Liver (tissue), 9 donors: ENCODE measurements around the gene CDH9. TPM values are rescaled to one million over a fixed set of nuclear protein-coding genes. Genes with fewer than 3 reads are reported as not detected.

Experiments used
- DNase-seq: peaks from one replicate; pipeline ENCODE4 v3.0.0-alpha.2; 2017; ENCODE audit warnings: low spot score
- H3K27ac ChIP-seq, 2 donors: one replicate each; pipeline ENCODE4 v1.7.0; 2013; ENCODE audit warnings: inconsistent platforms in 2 of 2, low read length in 2 of 2, control low read depth in 1 of 2, low read depth in 1 of 2, mild to moderate bottlenecking in 1 of 2
- H3K27me3 ChIP-seq, 4 donors: one replicate each; pipeline versions ENCODE4 v1.6.1 to v1.7.0; 2013; ENCODE audit warnings: low read length in 3 of 4, inconsistent platforms in 1 of 4, mild to moderate bottlenecking in 1 of 4, moderate library complexity in 1 of 4; ENCODE audit not compliant: control insufficient read depth in 4 of 4, insufficient read depth in 4 of 4
- H3K36me3 ChIP-seq, 4 donors: one replicate each; pipeline versions ENCODE4 v1.6.1 to v1.7.0; 2013; ENCODE audit warnings: low read length in 3 of 4, mild to moderate bottlenecking in 3 of 4, low read depth in 1 of 4, moderate library complexity in 1 of 4; ENCODE audit not compliant: control insufficient read depth in 4 of 4, insufficient read depth in 3 of 4
- H3K4me1 ChIP-seq, 4 donors: one replicate each; pipeline versions ENCODE4 v1.6.1 to v1.7.0; 2013; ENCODE audit warnings: low read length in 3 of 4, mild to moderate bottlenecking in 3 of 4, moderate library complexity in 1 of 4; ENCODE audit not compliant: control insufficient read depth in 4 of 4, insufficient read depth in 4 of 4
- H3K4me3 ChIP-seq, 3 donors: one replicate each; pipeline versions ENCODE4 v1.6.1 to v1.7.0; 2013; ENCODE audit warnings: low read length in 3 of 3, control low read depth in 1 of 3, low read depth in 1 of 3, mild to moderate bottlenecking in 1 of 3
- H3K9ac ChIP-seq, 2 donors: one replicate each; pipeline ENCODE4 v1.7.0; 2013; ENCODE audit warnings: low read length in 2 of 2, mild to moderate bottlenecking in 2 of 2, moderate library complexity in 2 of 2, control low read depth in 1 of 2, low read depth in 1 of 2
- H3K9me3 ChIP-seq, 4 donors: one replicate each; pipeline versions ENCODE4 v1.6.1 to v1.7.0; 2013; ENCODE audit warnings: low read length in 3 of 4; ENCODE audit not compliant: control insufficient read depth in 4 of 4
- EGR1 ChIP-seq, 2 donors: IDR thresholded peaks; 2 replicates each; pipeline ENCODE4 v1.6.1; 2016 to 2018; ENCODE audit warnings: antibody characterized with exemption in 2 of 2, low read depth in 2 of 2
- FOXA1 ChIP-seq: IDR thresholded peaks from 2 replicates; pipeline ENCODE4 v1.6.1; 2016; ENCODE audit warnings: antibody characterized with exemption
- FOXA2 ChIP-seq: IDR thresholded peaks from 2 replicates; pipeline ENCODE4 v1.6.1; 2016; ENCODE audit warnings: antibody characterized with exemption
- GABPA ChIP-seq, 2 donors: IDR thresholded peaks in 1 of 2; conservative IDR thresholded peaks in 1 of 2; 2 replicates each; pipeline ENCODE4 v1.6.1; 2016; ENCODE audit warnings: antibody characterized with exemption in 2 of 2, mild to moderate bottlenecking in 1 of 2, moderate library complexity in 1 of 2
- HNF4A ChIP-seq, 2 donors: conservative IDR thresholded peaks; 2 replicates each; pipeline ENCODE4 v1.6.1; 2016; ENCODE audit warnings: antibody characterized with exemption in 2 of 2, mild to moderate bottlenecking in 2 of 2
- HNF4G ChIP-seq: IDR thresholded peaks from 2 replicates; pipeline ENCODE4 v1.6.1; 2016; ENCODE audit warnings: antibody characterized with exemption
- JUND ChIP-seq, 2 donors: IDR thresholded peaks; 2 replicates each; pipeline ENCODE4 v1.6.1; 2016; ENCODE audit warnings: antibody characterized with exemption in 2 of 2
- NR2F2 ChIP-seq: IDR thresholded peaks from 2 replicates; pipeline ENCODE4 v1.6.1; 2016; ENCODE audit warnings: antibody characterized with exemption
- RAD21 ChIP-seq, 2 donors: IDR thresholded peaks; 2 replicates each; pipeline ENCODE4 v1.6.1; 2016; ENCODE audit warnings: antibody characterized with exemption in 2 of 2, mild to moderate bottlenecking in 2 of 2
- RXRA ChIP-seq, 2 donors: IDR thresholded peaks; 2 replicates each; pipeline ENCODE4 v1.6.1; 2017 to 2018; ENCODE audit warnings: antibody characterized with exemption in 2 of 2, mild to moderate bottlenecking in 1 of 2
- SP1 ChIP-seq: IDR thresholded peaks from 2 replicates; pipeline ENCODE4 v1.6.1; 2018; ENCODE audit warnings: antibody characterized with exemption, mild to moderate bottlenecking
- TAF1 ChIP-seq: conservative IDR thresholded peaks from 2 replicates; pipeline ENCODE4 v1.6.1; 2016; ENCODE audit warnings: antibody characterized with exemption, mild to moderate bottlenecking
- YY1 ChIP-seq: IDR thresholded peaks from 2 replicates; pipeline ENCODE4 v1.6.1; 2016; ENCODE audit warnings: antibody characterized with exemption, mild to moderate bottlenecking
- WGBS: extraction: QIAGEN DNeasy Blood & Tissue Kit; methylation state at CpG from one replicate; pipeline ENCODE4 v1.1.7; 2013; 5-methylcytosine and 5-hydroxymethylcytosine counted together
- polyA plus RNA-seq, 2 donors: library from polyadenylated mRNA; stranded (reverse) in 1 of 2; unstranded in 1 of 2; fragments of 200-250 nt in 1 of 2; fragments of >200 nt in 1 of 2; fragmentation: Nextera tagmentation in 1 of 2; extraction: Ambion mirVana in 1 of 2; gene quantifications; one replicate each; pipeline versions ENCODE4 v1.2.1 to v1.2.3, GENCODE V29; 2013 to 2015
- total RNA-seq, 2 donors: library from RNA; depleted of rRNA; stranded (reverse); fragments of >200 nt; gene quantifications; one replicate each; pipeline ENCODE4 v1.2.3, GENCODE V29; 2014
- TF ChIP-seq, protein P1 (sequence below): IDR thresholded peaks from 2 replicates; pipeline ENCODE4 v1.6.1; 2016; ENCODE audit warnings: antibody characterized with exemption
- TF ChIP-seq, protein P2 (sequence below): IDR thresholded peaks from 2 replicates; pipeline ENCODE4 v1.6.1; 2016; ENCODE audit warnings: antibody characterized with exemption
- TF ChIP-seq, protein P3 (sequence below): IDR thresholded peaks from 2 replicates; pipeline ENCODE4 v1.6.1; 2016; ENCODE audit warnings: antibody characterized with exemption, mild to moderate bottlenecking
- TF ChIP-seq, protein P4 (sequence below): fragments of 150-350 bp; IDR thresholded peaks from 2 replicates; pipeline ENCODE4 v1.5.1; 2017; ENCODE audit warnings: improper control_type of control experiment, low read depth, low read length; ENCODE audit not compliant: missing input control
- TF ChIP-seq, protein P5 (sequence below): IDR thresholded peaks from 2 replicates; pipeline ENCODE4 v1.6.1; 2016; ENCODE audit warnings: antibody characterized with exemption
- donor health status: healthy.
- donor health status: healthy.
- donor health status: healthy.
- donor health status: healthy.
- donor health status: healthy.

Gene CDH9
- total and polyA plus RNA-seq, 4 donors: not detected

DNA sequence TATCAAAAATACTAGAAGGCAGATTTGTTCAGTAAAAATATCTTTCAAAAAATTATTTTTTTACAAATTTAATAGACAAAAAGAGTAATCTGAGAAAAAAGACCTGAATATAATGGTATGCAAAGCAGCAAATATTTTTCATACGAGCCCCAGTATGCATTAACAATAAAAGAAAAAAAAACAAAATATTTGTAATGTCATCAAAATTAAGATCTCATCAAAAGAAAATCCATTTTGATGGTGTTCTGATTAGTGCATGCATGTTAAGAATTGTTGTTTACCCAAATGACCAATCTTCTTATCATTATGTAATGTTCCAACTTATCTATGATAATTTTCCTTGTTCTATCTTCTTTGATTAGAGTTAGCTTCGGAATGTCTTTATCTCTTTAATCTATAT is 106.1 kb downstream of the CDH9 start:
- Histone ChIP-seq H3K36me3 (no peaks in the 10 kb centered on the region), H3K27me3 (no peaks in the 10 kb centered on the region), H3K4me3 (no peak overlapping the region), H3K4me1 (no peaks in the 10 kb centered on the region), H3K27ac (no peak overlapping the region), H3K9me3 (peaks cover 0 to 2% (median 0%) of the 10 kb centered on the region in 4 donors), H3K9ac (no peak overlapping the region)
- 70% methylated on average over 2 of the region's 2 CpGs for WGBS
- no peak for DNase-seq
- TF ChIP-seq, protein P1, sequence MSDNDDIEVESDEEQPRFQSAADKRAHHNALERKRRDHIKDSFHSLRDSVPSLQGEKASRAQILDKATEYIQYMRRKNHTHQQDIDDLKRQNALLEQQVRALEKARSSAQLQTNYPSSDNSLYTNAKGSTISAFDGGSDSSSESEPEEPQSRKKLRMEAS: no peak
- TF ChIP-seq HNF4G (no peak), RAD21 (IDR thresholded peaks at IDR 0.05) (no peak), JUND (IDR thresholded peaks at IDR 0.05) (no peak), NR2F2 (no peak), FOXA1 (no peak), HNF4A (conservative IDR thresholded peaks at IDR 0.05) (no peak), SP1 (no peak), RXRA (IDR thresholded peaks at IDR 0.05) (no peak), EGR1 (IDR thresholded peaks at IDR 0.05; ENCODE audit: low read depth in 2 of 2) (no peak), YY1 (no peak), FOXA2 (no peak), TAF1 (no peak), GABPA (IDR thresholded peaks at IDR 0.05 in 1 of 2, conservative IDR thresholded peaks at IDR 0.05 in 1 of 2) (no peak)
- TF ChIP-seq, protein P2, sequence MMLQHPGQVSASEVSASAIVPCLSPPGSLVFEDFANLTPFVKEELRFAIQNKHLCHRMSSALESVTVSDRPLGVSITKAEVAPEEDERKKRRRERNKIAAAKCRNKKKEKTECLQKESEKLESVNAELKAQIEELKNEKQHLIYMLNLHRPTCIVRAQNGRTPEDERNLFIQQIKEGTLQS: no peak
- TF ChIP-seq, protein P3, sequence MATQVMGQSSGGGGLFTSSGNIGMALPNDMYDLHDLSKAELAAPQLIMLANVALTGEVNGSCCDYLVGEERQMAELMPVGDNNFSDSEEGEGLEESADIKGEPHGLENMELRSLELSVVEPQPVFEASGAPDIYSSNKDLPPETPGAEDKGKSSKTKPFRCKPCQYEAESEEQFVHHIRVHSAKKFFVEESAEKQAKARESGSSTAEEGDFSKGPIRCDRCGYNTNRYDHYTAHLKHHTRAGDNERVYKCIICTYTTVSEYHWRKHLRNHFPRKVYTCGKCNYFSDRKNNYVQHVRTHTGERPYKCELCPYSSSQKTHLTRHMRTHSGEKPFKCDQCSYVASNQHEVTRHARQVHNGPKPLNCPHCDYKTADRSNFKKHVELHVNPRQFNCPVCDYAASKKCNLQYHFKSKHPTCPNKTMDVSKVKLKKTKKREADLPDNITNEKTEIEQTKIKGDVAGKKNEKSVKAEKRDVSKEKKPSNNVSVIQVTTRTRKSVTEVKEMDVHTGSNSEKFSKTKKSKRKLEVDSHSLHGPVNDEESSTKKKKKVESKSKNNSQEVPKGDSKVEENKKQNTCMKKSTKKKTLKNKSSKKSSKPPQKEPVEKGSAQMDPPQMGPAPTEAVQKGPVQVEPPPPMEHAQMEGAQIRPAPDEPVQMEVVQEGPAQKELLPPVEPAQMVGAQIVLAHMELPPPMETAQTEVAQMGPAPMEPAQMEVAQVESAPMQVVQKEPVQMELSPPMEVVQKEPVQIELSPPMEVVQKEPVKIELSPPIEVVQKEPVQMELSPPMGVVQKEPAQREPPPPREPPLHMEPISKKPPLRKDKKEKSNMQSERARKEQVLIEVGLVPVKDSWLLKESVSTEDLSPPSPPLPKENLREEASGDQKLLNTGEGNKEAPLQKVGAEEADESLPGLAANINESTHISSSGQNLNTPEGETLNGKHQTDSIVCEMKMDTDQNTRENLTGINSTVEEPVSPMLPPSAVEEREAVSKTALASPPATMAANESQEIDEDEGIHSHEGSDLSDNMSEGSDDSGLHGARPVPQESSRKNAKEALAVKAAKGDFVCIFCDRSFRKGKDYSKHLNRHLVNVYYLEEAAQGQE: no peak
- TF ChIP-seq, protein P4, sequence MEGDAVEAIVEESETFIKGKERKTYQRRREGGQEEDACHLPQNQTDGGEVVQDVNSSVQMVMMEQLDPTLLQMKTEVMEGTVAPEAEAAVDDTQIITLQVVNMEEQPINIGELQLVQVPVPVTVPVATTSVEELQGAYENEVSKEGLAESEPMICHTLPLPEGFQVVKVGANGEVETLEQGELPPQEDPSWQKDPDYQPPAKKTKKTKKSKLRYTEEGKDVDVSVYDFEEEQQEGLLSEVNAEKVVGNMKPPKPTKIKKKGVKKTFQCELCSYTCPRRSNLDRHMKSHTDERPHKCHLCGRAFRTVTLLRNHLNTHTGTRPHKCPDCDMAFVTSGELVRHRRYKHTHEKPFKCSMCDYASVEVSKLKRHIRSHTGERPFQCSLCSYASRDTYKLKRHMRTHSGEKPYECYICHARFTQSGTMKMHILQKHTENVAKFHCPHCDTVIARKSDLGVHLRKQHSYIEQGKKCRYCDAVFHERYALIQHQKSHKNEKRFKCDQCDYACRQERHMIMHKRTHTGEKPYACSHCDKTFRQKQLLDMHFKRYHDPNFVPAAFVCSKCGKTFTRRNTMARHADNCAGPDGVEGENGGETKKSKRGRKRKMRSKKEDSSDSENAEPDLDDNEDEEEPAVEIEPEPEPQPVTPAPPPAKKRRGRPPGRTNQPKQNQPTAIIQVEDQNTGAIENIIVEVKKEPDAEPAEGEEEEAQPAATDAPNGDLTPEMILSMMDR: no peak
- TF ChIP-seq, protein P5, sequence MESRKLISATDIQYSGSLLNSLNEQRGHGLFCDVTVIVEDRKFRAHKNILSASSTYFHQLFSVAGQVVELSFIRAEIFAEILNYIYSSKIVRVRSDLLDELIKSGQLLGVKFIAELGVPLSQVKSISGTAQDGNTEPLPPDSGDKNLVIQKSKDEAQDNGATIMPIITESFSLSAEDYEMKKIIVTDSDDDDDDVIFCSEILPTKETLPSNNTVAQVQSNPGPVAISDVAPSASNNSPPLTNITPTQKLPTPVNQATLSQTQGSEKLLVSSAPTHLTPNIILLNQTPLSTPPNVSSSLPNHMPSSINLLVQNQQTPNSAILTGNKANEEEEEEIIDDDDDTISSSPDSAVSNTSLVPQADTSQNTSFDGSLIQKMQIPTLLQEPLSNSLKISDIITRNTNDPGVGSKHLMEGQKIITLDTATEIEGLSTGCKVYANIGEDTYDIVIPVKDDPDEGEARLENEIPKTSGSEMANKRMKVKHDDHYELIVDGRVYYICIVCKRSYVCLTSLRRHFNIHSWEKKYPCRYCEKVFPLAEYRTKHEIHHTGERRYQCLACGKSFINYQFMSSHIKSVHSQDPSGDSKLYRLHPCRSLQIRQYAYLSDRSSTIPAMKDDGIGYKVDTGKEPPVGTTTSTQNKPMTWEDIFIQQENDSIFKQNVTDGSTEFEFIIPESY: no peak
